Activated T-cell treated with anti-CD3 and anti-CD28 coated beads, Interleukin-2, amount 50 U/mL, for 4 hours (primary cell): ENCODE results near the gene C1QTNF3. TPM values are rescaled to one million over a fixed set of nuclear protein-coding genes. Genes with fewer than 3 reads are reported as not detected.
A peak's percentile ranks its signal among the peaks of the same experiment; 100 is the strongest.
"Not testable (repeated sequence)": the region's sequence is repeated elsewhere in the genome, so short reads cannot be mapped to it uniquely, and the experiment has no call there.

Experiments
- ATAC-seq, 2 donors: fragments of 200-7000 bp; cut with Tn5 transposase; one replicate each; pipeline ENCODE4 v1.10.0; 2021
- DNase-seq: peaks from one replicate; pipeline ENCODE4 v3.0.0-alpha.2; 2020
- H3K27me3 Mint-ChIP-seq: one replicate; pipeline ENCODE4 v1.8.0; 2021; ENCODE audit warnings: low read depth, mixed read lengths
- H3K36me3 Mint-ChIP-seq: one replicate; pipeline ENCODE4 v1.8.0; 2022; ENCODE audit warnings: mixed read lengths; ENCODE audit not compliant: insufficient read depth
- H3K4me1 Mint-ChIP-seq: one replicate; pipeline ENCODE4 v1.8.0; 2021; ENCODE audit warnings: low read depth, mixed read lengths
- H3K4me3 Mint-ChIP-seq: one replicate; pipeline ENCODE4 v1.8.0; 2021; ENCODE audit warnings: mild to moderate bottlenecking, moderate library complexity, mixed read lengths
- H3K9me3 Mint-ChIP-seq: one replicate; pipeline ENCODE4 v1.8.0; 2021; ENCODE audit warnings: mixed read lengths
- total RNA-seq, 3 donors: library from RNA; stranded (reverse); gene quantifications; one replicate each; pipeline ENCODE4 v1.2.1, GENCODE V29; 2021

The C1QTNF3 gene
- total RNA-seq, 3 donors from 2014 or later: 0.58 to 0.76 (median 0.73) TPM

- H3K9me3 Mint-ChIP-seq: no peaks in the 10 kb centered on the region
- H3K4me3 Mint-ChIP-seq: no peak overlapping the region
- ATAC-seq: no peak
These were observed 21.7 kb downstream of the C1QTNF3 start for GRCh38 chr5:34021334-34021733.

GRCh38 chr5:34020726-34021125, 22.3 kb downstream of the C1QTNF3 start:
- Mint-ChIP-seq H3K9me3 (no peaks in the 10 kb centered on the region), H3K4me3 (no peak overlapping the region), H3K36me3 (peaks cover 22% of the 10 kb centered on the region), H3K4me1 (peaks cover 18% of the 10 kb centered on the region), H3K27me3 (no peaks in the 10 kb centered on the region)
- no peak for ATAC-seq
- DNase-seq: no peak

More at GRCh38 chr5:34021334-34021733, 21.7 kb downstream of the C1QTNF3 start:
- Mint-ChIP-seq H3K36me3 (peaks cover 28% of the 10 kb centered on the region), H3K4me1 (peaks cover 18% of the 10 kb centered on the region), H3K27me3 (no peaks in the 10 kb centered on the region)
- no peak for DNase-seq

- Mint-ChIP-seq H3K36me3 (peaks cover 17% of the 10 kb centered on the region), H3K27me3 (no peaks in the 10 kb centered on the region), H3K4me1 (peaks cover 12% of the 10 kb centered on the region), H3K9me3 (no peaks in the 10 kb centered on the region), H3K4me3 (no peak overlapping the region)
- no peak for ATAC-seq
- no peak for DNase-seq
These were observed 25.8 kb downstream of the C1QTNF3 start for GRCh38 chr5:34017254-34017653.

- Mint-ChIP-seq H3K27me3 (no peaks in the 10 kb centered on the region), H3K4me1 (peaks cover 7% of the 10 kb centered on the region), H3K36me3 (peaks cover 15% of the 10 kb centered on the region), H3K4me3 (no peak overlapping the region), H3K9me3 (no peaks in the 10 kb centered on the region)
- no peak for ATAC-seq
- DNase-seq: no peak
These were observed 26.3 kb downstream of the C1QTNF3 start for GRCh38 chr5:34016750-34017149.

GRCh38 chr5:34016222-34016621, 26.8 kb downstream of the C1QTNF3 start:
- ATAC-seq: no peak
- H3K9me3 Mint-ChIP-seq: no peaks in the 10 kb centered on the region
- peaks cover 2% of the 10 kb centered on the region for H3K4me1 Mint-ChIP-seq
- H3K4me3 Mint-ChIP-seq: no peak overlapping the region
- H3K36me3 Mint-ChIP-seq: peaks cover 15% of the 10 kb centered on the region
- H3K27me3 Mint-ChIP-seq: no peaks in the 10 kb centered on the region
- no peak for DNase-seq

- H3K36me3 Mint-ChIP-seq: peaks cover 13% of the 10 kb centered on the region
- no peaks in the 10 kb centered on the region for H3K27me3 Mint-ChIP-seq
- ATAC-seq: peak; percentile 80 to 82
These were observed 27.7 kb downstream of the C1QTNF3 start for GRCh38 chr5:34015120-34015822.

GRCh38 chr5:34014626-34015025, 28.4 kb downstream of the C1QTNF3 start:
- DNase-seq (no peak), ATAC-seq (no peak)
- Mint-ChIP-seq H3K9me3 (no peaks in the 10 kb centered on the region), H3K27me3 (no peaks in the 10 kb centered on the region), H3K4me3 (no peak overlapping the region), H3K4me1 (no peaks in the 10 kb centered on the region), H3K36me3 (peaks cover 11% of the 10 kb centered on the region)

More at GRCh38 chr5:34015120-34015822, 27.7 kb downstream of the C1QTNF3 start:
- no peak for DNase-seq
- Mint-ChIP-seq H3K4me1 (no peaks in the 10 kb centered on the region), H3K4me3 (no peak overlapping the region), H3K9me3 (no peaks in the 10 kb centered on the region)

GRCh38 chr5:34013547-34013946, 29.5 kb downstream of the C1QTNF3 start:
- ATAC-seq: no peak
- H3K27me3 Mint-ChIP-seq: no peaks in the 10 kb centered on the region
- no peak for DNase-seq
- H3K9me3 Mint-ChIP-seq: no peaks in the 10 kb centered on the region
- peaks cover 9% of the 10 kb centered on the region for H3K4me1 Mint-ChIP-seq
- H3K4me3 Mint-ChIP-seq: no peak overlapping the region
- peaks cover 11% of the 10 kb centered on the region for H3K36me3 Mint-ChIP-seq

GRCh38 chr5:34012791-34013190, 30.2 kb downstream of the C1QTNF3 start:
- Mint-ChIP-seq H3K36me3 (peaks cover 7% of the 10 kb centered on the region), H3K27me3 (no peaks in the 10 kb centered on the region), H3K4me3 (no peak overlapping the region), H3K4me1 (peaks cover 12% of the 10 kb centered on the region), H3K9me3 (no peaks in the 10 kb centered on the region)
- ATAC-seq: no peak
- DNase-seq: no peak

GRCh38 chr5:34011536-34011935, 31.5 kb downstream of the C1QTNF3 start:
- peaks cover 19% of the 10 kb centered on the region for H3K4me1 Mint-ChIP-seq
- H3K27me3 Mint-ChIP-seq: no peaks in the 10 kb centered on the region

GRCh38 chr5:34010146-34010545, 32.9 kb downstream of the C1QTNF3 start:
- not testable (repeated sequence) for ATAC-seq, DNase-seq, H3K27me3 Mint-ChIP-seq, H3K4me3 Mint-ChIP-seq, H3K36me3 Mint-ChIP-seq, H3K9me3 Mint-ChIP-seq
- H3K4me1 Mint-ChIP-seq: peaks cover 29% of the 10 kb centered on the region

More at GRCh38 chr5:34011536-34011935, 31.5 kb downstream of the C1QTNF3 start:
- Mint-ChIP-seq H3K36me3 (no peaks in the 10 kb centered on the region), H3K4me3 (no peak overlapping the region), H3K9me3 (no peaks in the 10 kb centered on the region)
- no peak for ATAC-seq
- DNase-seq: no peak

- DNase-seq: no peak
- no peaks in the 10 kb centered on the region for H3K9me3 Mint-ChIP-seq
- peaks cover 31% of the 10 kb centered on the region for H3K4me1 Mint-ChIP-seq
- H3K27me3 Mint-ChIP-seq: no peaks in the 10 kb centered on the region
- no peak overlapping the region for H3K4me3 Mint-ChIP-seq
- H3K36me3 Mint-ChIP-seq: no peaks in the 10 kb centered on the region
- no peak for ATAC-seq
These were observed 33.4 kb downstream of the C1QTNF3 start for GRCh38 chr5:34009610-34010009.

GRCh38 chr5:34008802-34009201, 34.2 kb downstream of the C1QTNF3 start:
- Mint-ChIP-seq H3K4me3 (peak overlapping the region; percentile 94), H3K36me3 (peaks cover 3% of the 10 kb centered on the region), H3K9me3 (no peaks in the 10 kb centered on the region), H3K27me3 (no peaks in the 10 kb centered on the region), H3K4me1 (peaks cover 31% of the 10 kb centered on the region)
- DNase-seq (no peak), ATAC-seq (no peak)

GRCh38 chr5:34007621-34008600, 35.1 kb downstream of the C1QTNF3 start, which contains the start of gene AMACR:
Gene AMACR (minus strand): TSS chr5:34008050. CDS start chr5:34008019, 31 bp downstream.
- no peaks in the 10 kb centered on the region for H3K9me3 Mint-ChIP-seq
- ATAC-seq (peak; percentile 92 to 93), DNase-seq (peak; percentile 84)
- H3K4me1 Mint-ChIP-seq: peaks cover 31% of the 10 kb centered on the region
- peak within 1 kb of the TSS; percentile 94 for H3K4me3 Mint-ChIP-seq
- peaks cover 10% of the 10 kb centered on the region for H3K36me3 Mint-ChIP-seq
- no peaks in the 10 kb centered on the region for H3K27me3 Mint-ChIP-seq
